ENCODE measurements around the gene CPNE7.

The CPNE7 gene

DNA sequence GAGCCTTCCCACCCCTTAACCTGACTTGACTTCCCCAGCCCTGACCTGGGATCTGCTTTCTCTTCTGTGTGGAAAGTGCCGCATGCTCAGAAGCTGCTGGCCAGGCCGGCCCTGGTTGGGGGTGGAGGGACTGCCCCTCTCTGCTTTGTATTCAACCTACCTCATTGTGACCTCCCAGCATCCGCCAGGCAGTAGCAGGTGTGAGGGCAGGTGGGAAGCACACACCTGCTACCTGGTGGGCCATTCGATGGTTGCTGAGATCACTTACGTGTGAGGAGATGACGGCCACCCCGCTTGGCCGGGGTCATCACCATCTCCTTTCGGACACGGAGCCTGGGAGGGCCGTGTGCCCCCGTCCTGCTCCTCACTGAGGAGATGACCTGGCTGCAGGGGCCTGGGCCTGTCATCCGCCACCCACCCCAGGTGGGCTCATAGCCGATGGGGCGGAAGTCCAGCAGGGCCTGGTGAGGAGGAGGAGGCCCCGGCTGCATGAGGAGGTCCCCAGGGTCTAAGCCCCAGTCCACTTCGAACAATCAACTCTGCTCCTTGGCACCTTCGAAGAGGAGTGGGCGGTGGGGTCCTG lies 7.1 kb downstream of the CPNE7 start:
- no peaks in the 10 kb centered on the region for H3K4me1 Mint-ChIP-seq
- H3K27ac Mint-ChIP-seq = no peak overlapping the region
- DNase-seq = no peak
- no peak overlapping the region for H3K4me3 Mint-ChIP-seq
- no peaks in the 10 kb centered on the region for H3K36me3 Mint-ChIP-seq (ENCODE audit: low read depth)
- peaks cover 8% of the 10 kb centered on the region for H3K9me3 Mint-ChIP-seq
- no peaks in the 10 kb centered on the region for H3K27me3 Mint-ChIP-seq (ENCODE audit: low read depth, poor library complexity)
- TF ChIP-seq CTCF (IDR thresholded peaks at IDR 0.05) = no peak

GRCh38 chr16:89583197-89583894 lies 7.8 kb downstream of the CPNE7 start:
- Mint-ChIP-seq H3K9me3 (peaks cover 1% of the 10 kb centered on the region), H3K4me1 (no peaks in the 10 kb centered on the region), H3K27me3 (ENCODE audit: low read depth, poor library complexity) (no peaks in the 10 kb centered on the region), H3K36me3 (ENCODE audit: low read depth) (no peaks in the 10 kb centered on the region), H3K27ac (no peak overlapping the region), H3K4me3 (no peak overlapping the region)
- no peak for TF ChIP-seq CTCF (IDR thresholded peaks at IDR 0.05)
- DNase-seq = no peak

DNA sequence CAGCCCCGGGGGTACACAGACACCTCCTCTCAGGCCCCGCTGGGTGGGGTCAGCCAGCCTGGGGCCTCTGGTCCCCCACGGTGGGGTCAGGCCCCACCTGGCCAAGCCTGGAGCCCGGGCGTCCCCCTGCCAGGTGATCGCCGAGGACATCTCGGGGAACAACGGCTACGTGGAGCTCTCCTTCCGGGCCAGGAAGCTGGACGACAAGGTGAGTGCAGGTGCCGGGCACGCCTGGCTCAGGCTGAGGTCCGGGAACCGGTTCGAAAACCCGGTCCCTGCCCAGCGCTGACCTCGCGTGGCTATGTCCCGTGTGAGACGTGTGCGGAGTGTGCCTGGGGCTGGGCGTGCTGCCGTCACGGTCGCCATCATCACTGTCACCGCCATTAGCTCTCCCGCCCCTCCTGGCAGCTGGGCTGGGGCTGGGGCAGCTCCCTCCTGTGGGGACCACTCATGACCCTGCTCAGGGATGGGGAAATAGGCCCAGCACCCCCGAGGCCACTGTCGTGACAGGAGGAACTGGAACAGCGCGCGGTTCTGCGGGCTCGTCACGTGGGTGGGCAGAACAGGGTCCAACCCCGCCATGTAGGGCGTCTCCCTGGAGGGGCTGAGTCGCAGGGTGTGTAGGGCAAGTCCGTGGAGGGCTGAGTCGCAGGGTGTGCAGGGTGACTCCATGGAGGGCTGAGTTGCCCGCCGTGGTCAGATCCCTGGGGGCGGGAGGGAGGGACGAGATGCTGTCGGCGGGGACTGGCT lies 8.5 kb downstream of the CPNE7 start:
- no peak for TF ChIP-seq CTCF (IDR thresholded peaks at IDR 0.05)
- no peaks in the 10 kb centered on the region for H3K9me3 Mint-ChIP-seq
- DNase-seq = no peak
- no peak overlapping the region for H3K4me3 Mint-ChIP-seq
- no peak overlapping the region for H3K27ac Mint-ChIP-seq
- H3K4me1 Mint-ChIP-seq = no peaks in the 10 kb centered on the region
- H3K36me3 Mint-ChIP-seq (ENCODE audit: low read depth) = no peaks in the 10 kb centered on the region
- H3K27me3 Mint-ChIP-seq (ENCODE audit: low read depth, poor library complexity) = no peaks in the 10 kb centered on the region

DNA sequence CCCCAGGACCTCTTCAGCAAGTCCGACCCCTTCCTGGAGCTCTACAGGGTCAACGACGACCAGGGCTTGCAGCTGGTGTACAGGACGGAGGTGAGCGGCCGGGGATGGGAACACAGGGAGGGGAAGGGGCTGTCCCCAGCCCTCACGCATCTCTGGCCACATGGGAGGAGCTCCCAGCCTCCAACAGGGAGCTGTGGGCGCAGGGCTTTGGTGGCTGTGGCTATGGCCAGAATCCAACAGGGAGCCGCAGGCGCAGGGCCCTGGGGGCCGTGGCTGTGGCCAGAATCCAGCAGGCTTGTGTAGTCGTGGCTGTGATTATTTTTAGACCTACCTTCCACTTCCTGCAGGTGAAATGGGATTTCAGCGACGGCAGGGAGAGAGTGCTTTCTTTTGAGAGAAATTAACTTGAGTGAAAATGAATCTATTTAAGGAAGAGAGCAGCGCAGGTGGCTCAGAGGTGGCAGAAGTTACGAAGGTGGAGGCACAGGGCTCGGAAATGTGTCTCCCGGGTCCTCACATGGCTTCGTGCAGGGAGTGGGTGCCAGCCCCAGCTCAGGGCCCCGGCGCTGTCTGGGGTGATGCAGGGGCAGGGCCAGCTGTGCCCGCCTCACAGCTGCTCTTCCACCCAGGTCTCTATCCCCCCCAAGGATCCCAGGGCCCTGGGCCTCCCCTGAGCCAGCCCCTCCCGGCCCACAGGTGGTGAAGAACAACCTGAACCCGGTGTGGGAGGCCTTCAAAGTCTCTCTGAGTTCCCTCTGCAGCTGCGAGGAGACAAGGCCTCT lies 9.4 kb downstream of the CPNE7 start:
- H3K27ac Mint-ChIP-seq = no peak overlapping the region
- TF ChIP-seq CTCF (IDR thresholded peaks at IDR 0.05) = no peak
- no peaks in the 10 kb centered on the region for H3K9me3 Mint-ChIP-seq
- no peak for DNase-seq
- H3K4me1 Mint-ChIP-seq = no peaks in the 10 kb centered on the region
- no peak overlapping the region for H3K4me3 Mint-ChIP-seq
- no peaks in the 10 kb centered on the region for H3K36me3 Mint-ChIP-seq (ENCODE audit: low read depth)
- H3K27me3 Mint-ChIP-seq (ENCODE audit: low read depth, poor library complexity) = no peaks in the 10 kb centered on the region

DNA sequence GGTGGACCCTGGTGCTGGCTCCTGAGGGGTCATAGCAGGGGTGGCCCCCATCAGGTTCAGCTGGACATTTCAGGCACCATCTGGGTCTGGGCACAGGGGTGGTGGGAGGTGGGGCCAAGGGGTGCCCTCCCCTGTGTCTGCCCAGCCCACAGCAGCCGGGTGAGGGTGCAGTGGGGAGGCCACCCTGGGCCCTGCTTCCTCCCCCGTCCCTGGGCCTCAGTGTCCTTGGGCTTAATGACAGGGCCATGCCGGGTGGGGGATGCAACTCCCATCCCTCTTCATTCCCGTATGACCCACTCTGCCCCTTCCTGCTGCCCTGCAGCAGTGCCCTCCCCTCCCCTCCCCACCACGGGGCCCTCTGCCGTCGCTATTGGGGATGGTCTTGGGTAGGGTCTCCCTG lies 10.7 kb downstream of the CPNE7 start:
- Mint-ChIP-seq H3K4me3 (no peak overlapping the region), H3K27me3 (ENCODE audit: low read depth, poor library complexity) (no peaks in the 10 kb centered on the region), H3K36me3 (ENCODE audit: low read depth) (no peaks in the 10 kb centered on the region), H3K9me3 (no peaks in the 10 kb centered on the region), H3K27ac (no peak overlapping the region), H3K4me1 (no peaks in the 10 kb centered on the region)
- no peak for DNase-seq
- TF ChIP-seq CTCF (IDR thresholded peaks at IDR 0.05) = no peak
